ENCODE results near the gene TBC1D22B.
"Not testable (repeated sequence)": the region's sequence is repeated elsewhere in the genome, so short reads cannot be mapped to it uniquely, and the experiment has no call there.

The TBC1D22B gene

GRCh38 chr6:37321516-37322415, 64.2 kb downstream of the TBC1D22B start:
- no peak for DNase-seq (ENCODE audit: low spot score)

- peak; percentile 13 for DNase-seq (ENCODE audit: low spot score)
These were observed 66.0 kb downstream of the TBC1D22B start for GRCh38 chr6:37323580-37323979.

- peak; percentile 43 for DNase-seq (ENCODE audit: low spot score)
These were observed 66.8 kb downstream of the TBC1D22B start for GRCh38 chr6:37324131-37325033.

GRCh38 chr6:37330345-37330744, 72.8 kb downstream of the TBC1D22B start:
- DNase-seq (ENCODE audit: low spot score): not testable (repeated sequence)

- no peak for DNase-seq (ENCODE audit: low spot score)
These were observed 73.5 kb downstream of the TBC1D22B start for GRCh38 chr6:37331047-37331446.

GRCh38 chr6:37332894-37333293, 75.3 kb downstream of the TBC1D22B start:
- DNase-seq (ENCODE audit: low spot score): no peak

GRCh38 chr6:37334047-37334446, 76.5 kb downstream of the TBC1D22B start:
- no peak for DNase-seq (ENCODE audit: low spot score)

- DNase-seq (ENCODE audit: low spot score): not testable (repeated sequence)
These were observed 80.7 kb downstream of the TBC1D22B start for GRCh38 chr6:37338317-37338716.

- no peak for DNase-seq (ENCODE audit: low spot score)
These were observed 81.2 kb downstream of the TBC1D22B start for GRCh38 chr6:37338745-37339255.

- DNase-seq (ENCODE audit: low spot score): no peak
These were observed 82.4 kb downstream of the TBC1D22B start for GRCh38 chr6:37339741-37340638.

- DNase-seq (ENCODE audit: low spot score): no peak
These were observed 83.0 kb downstream of the TBC1D22B start for GRCh38 chr6:37340639-37340943.

GRCh38 chr6:37343248-37343647, 85.7 kb downstream of the TBC1D22B start:
- no peak for DNase-seq (ENCODE audit: low spot score)

GRCh38 chr6:37344308-37344707, 86.7 kb downstream of the TBC1D22B start:
- no peak for DNase-seq (ENCODE audit: low spot score)

- not testable (repeated sequence) for DNase-seq (ENCODE audit: low spot score)
These were observed 88.2 kb downstream of the TBC1D22B start for GRCh38 chr6:37345804-37346203.

- DNase-seq (ENCODE audit: low spot score): no peak
These were observed 89.6 kb downstream of the TBC1D22B start for GRCh38 chr6:37347177-37347576.

GRCh38 chr6:37347670-37348111, 90.1 kb downstream of the TBC1D22B start:
- no peak for DNase-seq (ENCODE audit: low spot score)

- DNase-seq (ENCODE audit: low spot score): no peak
These were observed 93.5 kb downstream of the TBC1D22B start for GRCh38 chr6:37351027-37351426.

GRCh38 chr6:37352384-37352783, 94.8 kb downstream of the TBC1D22B start:
- no peak for DNase-seq (ENCODE audit: low spot score)

GRCh38 chr6:37353761-37354525, 96.4 kb downstream of the TBC1D22B start, which contains the start of gene RNF8:
TSS of gene RNF8 (plus strand) at chr6:37353983. CDS start at chr6:37354165, 182 bp downstream.
- peak; percentile 99 for DNase-seq (ENCODE audit: low spot score)

GRCh38 chr6:37354526-37355384, 97.2 kb downstream of the TBC1D22B start:
- DNase-seq (ENCODE audit: low spot score): peak; percentile 84
